Smooth muscle cell (in vitro differentiated cells): ENCODE measurements around the gene SLC6A6. TPM values are rescaled to one million over a fixed set of nuclear protein-coding genes. Genes with fewer than 3 reads are reported as not detected.

Experiments
- DNase-seq: peaks from one replicate; lab custom pipeline; 2025; ENCODE audit not compliant: unreplicated experiment; lab: John Stamatoyannopoulos, UW
- H2AFZ ChIP-seq: fragments of 200-600 bp; sonication (generic); 2 replicates; pipeline ENCODE4 v1.6.0; 2016; ENCODE audit warnings: antibody characterized with exemption, low read depth, mild to moderate bottlenecking
- H3F3A ChIP-seq: fragments of 200-600 bp; sonication (generic); 2 replicates; pipeline ENCODE4 v1.6.0; 2017; ENCODE audit warnings: antibody characterized with exemption, low read depth
- H3K27ac ChIP-seq: fragments of 200-600 bp; sonication (generic); 2 replicates; pipeline ENCODE4 v1.5.1; 2016; ENCODE audit warnings: low read depth, mild to moderate bottlenecking
- H3K27me3 ChIP-seq: fragments of 200-600 bp; sonication (generic); 2 replicates; pipeline ENCODE4 v1.6.1; 2016; ENCODE audit warnings: low read depth, mild to moderate bottlenecking
- H3K36me3 ChIP-seq: fragments of 200-600 bp; sonication (generic); 2 replicates; pipeline ENCODE4 v1.5.1; 2016; ENCODE audit warnings: low read depth
- H3K4me1 ChIP-seq: fragments of 200-600 bp; sonication (generic); 2 replicates; pipeline ENCODE4 v1.5.1; 2016; ENCODE audit warnings: low read depth
- H3K4me2 ChIP-seq: fragments of 200-600 bp; sonication (generic); 2 replicates; pipeline ENCODE4 v1.6.0; 2016; ENCODE audit warnings: mild to moderate bottlenecking
- H3K4me3 ChIP-seq: fragments of 200-600 bp; sonication (generic); 2 replicates; pipeline ENCODE4 v1.5.1; 2016; ENCODE audit warnings: mild to moderate bottlenecking
- H3K79me2 ChIP-seq: fragments of 200-600 bp; sonication (generic); 2 replicates; pipeline ENCODE4 v1.6.0; 2016; ENCODE audit warnings: low read depth, mild to moderate bottlenecking
- H3K9ac ChIP-seq: fragments of 200-600 bp; sonication (generic); 2 replicates; pipeline ENCODE4 v1.6.0; 2016; ENCODE audit warnings: low read depth
- H3K9me3 ChIP-seq: fragments of 200-600 bp; sonication (generic); replicated peaks from 2 replicates; pipeline ENCODE4 v1.5.1; 2016; ENCODE audit warnings: low read depth
- H4K20me1 ChIP-seq: fragments of 200-600 bp; sonication (generic); 2 replicates; pipeline ENCODE4 v1.6.0; 2016; ENCODE audit warnings: low read depth
- WGBS: methylation state at CpG from one replicate; pipeline ENCODE4 v1.1.7; 2016; ENCODE audit warnings: low lambda C conversion rate; 5-methylcytosine and 5-hydroxymethylcytosine counted together
- polyA plus RNA-seq: library from polyadenylated mRNA; unstranded; fragments of >200 nt; fragmentation: Nextera tagmentation; extraction: Ambion mirVana; gene quantifications from 2 replicates; pipeline ENCODE4 v1.2.1, GENCODE V29; 2016
- total RNA-seq: library from RNA; depleted of rRNA; stranded (reverse); fragments of >200 nt; gene quantifications from 2 replicates; pipeline ENCODE4 v1.2.3, GENCODE V29; 2014
- TF ChIP-seq, protein P1 (sequence below): fragments of 200-600 bp; sonication (generic); IDR thresholded peaks from 2 replicates; pipeline ENCODE4 v1.5.1; 2017; ENCODE audit warnings: borderline replicate concordance, mild to moderate bottlenecking, antibody characterized with exemption; ENCODE audit not compliant: insufficient read depth, poor library complexity, severe bottlenecking

Gene SLC6A6
- total and polyA plus RNA-seq, 2 experiments from 2014 or later: 9.4 to 11.7 TPM

DNA sequence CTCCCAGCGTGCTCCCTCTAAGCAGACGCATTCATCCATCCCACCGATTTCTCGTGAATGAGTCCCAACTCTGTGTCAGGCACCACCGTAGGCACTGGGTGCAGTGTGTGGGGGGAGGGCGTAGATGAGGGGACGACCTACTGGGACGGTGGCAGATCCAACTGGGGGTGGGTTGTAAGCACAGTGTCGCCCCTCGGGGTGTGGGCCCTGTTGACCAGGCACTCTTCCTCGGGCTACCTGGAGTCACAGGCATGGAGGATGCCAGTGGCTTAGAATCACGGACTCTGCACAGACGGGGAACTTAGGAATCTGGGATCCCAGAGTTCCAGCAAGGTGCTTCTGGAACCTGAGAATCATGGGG lies 66.2 kb downstream of the SLC6A6 start:
- no peak for DNase-seq
- H3K36me3 ChIP-seq: no peaks in the 10 kb centered on the region
- no peak overlapping the region for H3K27ac ChIP-seq
- H3K4me3 ChIP-seq: no peak overlapping the region
- no peak overlapping the region for H3K4me2 ChIP-seq
- H3K79me2 ChIP-seq: no peaks in the 10 kb centered on the region
- no peaks in the 10 kb centered on the region for H3K27me3 ChIP-seq
- TF ChIP-seq, protein P1, sequence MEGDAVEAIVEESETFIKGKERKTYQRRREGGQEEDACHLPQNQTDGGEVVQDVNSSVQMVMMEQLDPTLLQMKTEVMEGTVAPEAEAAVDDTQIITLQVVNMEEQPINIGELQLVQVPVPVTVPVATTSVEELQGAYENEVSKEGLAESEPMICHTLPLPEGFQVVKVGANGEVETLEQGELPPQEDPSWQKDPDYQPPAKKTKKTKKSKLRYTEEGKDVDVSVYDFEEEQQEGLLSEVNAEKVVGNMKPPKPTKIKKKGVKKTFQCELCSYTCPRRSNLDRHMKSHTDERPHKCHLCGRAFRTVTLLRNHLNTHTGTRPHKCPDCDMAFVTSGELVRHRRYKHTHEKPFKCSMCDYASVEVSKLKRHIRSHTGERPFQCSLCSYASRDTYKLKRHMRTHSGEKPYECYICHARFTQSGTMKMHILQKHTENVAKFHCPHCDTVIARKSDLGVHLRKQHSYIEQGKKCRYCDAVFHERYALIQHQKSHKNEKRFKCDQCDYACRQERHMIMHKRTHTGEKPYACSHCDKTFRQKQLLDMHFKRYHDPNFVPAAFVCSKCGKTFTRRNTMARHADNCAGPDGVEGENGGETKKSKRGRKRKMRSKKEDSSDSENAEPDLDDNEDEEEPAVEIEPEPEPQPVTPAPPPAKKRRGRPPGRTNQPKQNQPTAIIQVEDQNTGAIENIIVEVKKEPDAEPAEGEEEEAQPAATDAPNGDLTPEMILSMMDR: no peak
- WGBS: 89% methylated on average over 13 of the region's 13 CpGs
- H2AFZ ChIP-seq: no peak overlapping the region
- no peaks in the 10 kb centered on the region for H4K20me1 ChIP-seq
- peaks cover 5% of the 10 kb centered on the region for H3F3A ChIP-seq
- peaks cover 9% of the 10 kb centered on the region for H3K4me1 ChIP-seq
- no peak overlapping the region for H3K9ac ChIP-seq
- H3K9me3 ChIP-seq: no peaks in the 10 kb centered on the region

DNA sequence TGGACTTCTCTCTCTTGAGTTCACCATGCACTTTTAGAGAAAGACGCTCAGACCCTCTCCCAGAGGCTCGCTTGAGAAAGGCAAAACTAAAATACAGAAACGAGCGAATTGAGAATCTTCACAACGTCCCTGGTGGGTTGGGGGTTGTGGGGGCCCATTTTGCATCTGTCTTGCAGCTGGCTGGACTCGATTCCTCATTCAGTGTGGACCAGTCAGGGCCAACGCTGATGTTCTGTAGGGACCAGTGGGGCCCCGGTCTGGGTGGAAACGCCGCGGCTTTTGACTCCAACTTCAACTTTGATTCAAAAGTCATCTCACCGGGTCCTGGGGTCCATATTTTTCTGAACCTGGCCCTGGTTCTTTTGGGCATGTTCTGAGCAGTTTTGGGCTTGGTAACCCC lies 68.1 kb downstream of the SLC6A6 start:
- Histone ChIP-seq H3K36me3 (no peaks in the 10 kb centered on the region), H3K9ac (no peak overlapping the region), H3K27ac (no peak overlapping the region), H3K4me1 (peaks cover 9% of the 10 kb centered on the region), H3K79me2 (no peaks in the 10 kb centered on the region), H3F3A (peaks cover 5% of the 10 kb centered on the region), H2AFZ (no peak overlapping the region), H3K27me3 (no peaks in the 10 kb centered on the region), H4K20me1 (no peaks in the 10 kb centered on the region), H3K9me3 (no peaks in the 10 kb centered on the region), H3K4me3 (no peak overlapping the region), H3K4me2 (no peak overlapping the region)
- WGBS: 96% methylated on average over 12 of the region's 12 CpGs
- no peak for DNase-seq
- TF ChIP-seq, protein P1: no peak

DNA sequence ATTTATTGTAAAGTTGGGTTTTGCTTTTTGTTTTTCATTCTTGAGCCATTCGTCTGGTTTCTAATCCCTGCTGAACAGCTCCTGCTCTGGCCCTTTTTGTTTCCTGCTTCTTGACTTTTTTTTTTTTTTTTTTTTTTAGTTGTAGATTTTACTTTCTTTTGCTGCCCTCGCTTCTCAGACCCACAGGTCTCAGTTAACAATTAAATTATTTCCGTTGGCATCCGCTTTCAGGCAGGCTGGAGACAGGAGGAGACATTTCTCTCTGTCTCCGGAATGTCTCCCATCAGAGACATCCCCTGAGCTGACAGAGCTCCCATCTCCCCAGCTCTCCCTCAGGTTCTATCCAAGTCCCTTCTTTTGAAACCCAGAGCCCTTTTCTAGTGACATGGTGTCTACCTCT lies 68.6 kb downstream of the SLC6A6 start:
- H3K4me2 ChIP-seq: no peak overlapping the region
- H2AFZ ChIP-seq: no peak overlapping the region
- H3K79me2 ChIP-seq: no peaks in the 10 kb centered on the region
- H3K4me3 ChIP-seq: no peak overlapping the region
- no peak overlapping the region for H3K27ac ChIP-seq
- no peaks in the 10 kb centered on the region for H3K9me3 ChIP-seq
- no peaks in the 10 kb centered on the region for H3K27me3 ChIP-seq
- no peak overlapping the region for H3K9ac ChIP-seq
- TF ChIP-seq, protein P1: no peak
- H3K36me3 ChIP-seq: no peaks in the 10 kb centered on the region
- DNase-seq: no peak
- peaks cover 9% of the 10 kb centered on the region for H3K4me1 ChIP-seq
- 70% methylated on average over 5 of the region's 5 CpGs for WGBS
- peaks cover 5% of the 10 kb centered on the region for H3F3A ChIP-seq
- H4K20me1 ChIP-seq: no peaks in the 10 kb centered on the region

DNA sequence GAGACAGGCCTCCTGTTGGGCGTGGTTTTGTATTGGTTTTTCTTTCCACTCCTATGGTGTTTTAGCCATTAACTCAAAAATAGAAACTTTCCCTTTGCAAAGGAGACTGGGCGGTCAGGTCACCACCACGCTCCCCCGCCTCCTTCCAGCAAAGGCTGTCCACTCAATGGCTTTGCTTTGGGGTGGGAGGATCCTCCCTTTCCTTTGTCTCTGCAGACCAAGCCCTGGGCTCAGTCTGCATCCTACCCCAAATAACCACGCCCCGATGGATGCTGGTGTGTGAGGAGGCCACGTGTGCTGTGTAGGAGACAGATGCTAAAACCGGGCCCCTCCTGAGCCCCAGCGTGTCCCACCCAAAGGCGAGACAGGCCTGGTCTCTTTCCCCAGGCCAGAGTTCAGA lies 69.3 kb downstream of the SLC6A6 start:
- Histone ChIP-seq H3K79me2 (no peaks in the 10 kb centered on the region), H3K4me2 (peak overlapping the region; percentile 72), H3K4me3 (no peak overlapping the region), H3K27me3 (no peaks in the 10 kb centered on the region), H3K4me1 (peaks cover 9% of the 10 kb centered on the region), H3K9ac (peak overlapping the region; percentile 78), H2AFZ (no peak overlapping the region), H3K9me3 (no peaks in the 10 kb centered on the region), H3K36me3 (no peaks in the 10 kb centered on the region), H3F3A (peaks cover 5% of the 10 kb centered on the region), H4K20me1 (no peaks in the 10 kb centered on the region), H3K27ac (peak overlapping the region; percentile 96)
- 94% methylated on average over 10 of the region's 10 CpGs for WGBS
- no peak for DNase-seq
- TF ChIP-seq, protein P1: no peak
